ENCODE measurements around the gene ATG12.

DNA sequence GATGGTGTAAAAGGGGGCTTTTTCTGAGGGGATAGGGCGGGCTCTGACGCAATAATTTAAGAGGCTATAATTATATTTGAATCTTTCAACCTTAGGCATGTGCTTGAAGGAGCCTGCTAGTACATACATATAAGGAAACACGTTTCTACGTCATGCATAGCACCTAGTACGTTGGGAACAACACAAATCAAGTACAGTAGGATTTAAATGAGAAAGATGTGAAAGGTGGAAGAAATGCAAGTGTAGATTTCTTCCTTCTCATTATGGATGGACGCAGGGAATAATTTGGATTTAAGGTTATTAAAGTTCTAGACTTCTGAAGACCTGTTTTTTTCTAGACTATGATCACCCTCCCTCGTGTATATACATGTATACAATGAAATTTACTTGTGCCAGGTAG lies 24.0 kb downstream of the ATG12 start:
- TF ChIP-seq, protein P1, sequence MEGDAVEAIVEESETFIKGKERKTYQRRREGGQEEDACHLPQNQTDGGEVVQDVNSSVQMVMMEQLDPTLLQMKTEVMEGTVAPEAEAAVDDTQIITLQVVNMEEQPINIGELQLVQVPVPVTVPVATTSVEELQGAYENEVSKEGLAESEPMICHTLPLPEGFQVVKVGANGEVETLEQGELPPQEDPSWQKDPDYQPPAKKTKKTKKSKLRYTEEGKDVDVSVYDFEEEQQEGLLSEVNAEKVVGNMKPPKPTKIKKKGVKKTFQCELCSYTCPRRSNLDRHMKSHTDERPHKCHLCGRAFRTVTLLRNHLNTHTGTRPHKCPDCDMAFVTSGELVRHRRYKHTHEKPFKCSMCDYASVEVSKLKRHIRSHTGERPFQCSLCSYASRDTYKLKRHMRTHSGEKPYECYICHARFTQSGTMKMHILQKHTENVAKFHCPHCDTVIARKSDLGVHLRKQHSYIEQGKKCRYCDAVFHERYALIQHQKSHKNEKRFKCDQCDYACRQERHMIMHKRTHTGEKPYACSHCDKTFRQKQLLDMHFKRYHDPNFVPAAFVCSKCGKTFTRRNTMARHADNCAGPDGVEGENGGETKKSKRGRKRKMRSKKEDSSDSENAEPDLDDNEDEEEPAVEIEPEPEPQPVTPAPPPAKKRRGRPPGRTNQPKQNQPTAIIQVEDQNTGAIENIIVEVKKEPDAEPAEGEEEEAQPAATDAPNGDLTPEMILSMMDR (conservative IDR thresholded peaks at IDR 0.05): no peak
- no peak for TF ChIP-seq EZH2 (IDR thresholded peaks at IDR 0.05; ENCODE audit: low read depth)

Measured in PC-9 (cell line).